SK-N-SH treated with all-trans-retinoic acid at 6 μM for 48 hours (cell line): Measurements from ENCODE around the gene TMEM63A.

Source experiments
- ARNTL ChIP-seq: fragments of 450-650 bp; formaldehyde crosslinking; IDR thresholded peaks from 2 replicates; pipeline ENCODE4 v1.5.0; 2020; ENCODE audit warnings: low read depth, mild to moderate bottlenecking, moderate library complexity, borderline replicate concordance
- BACH2 ChIP-seq: fragments of 250-450 bp; sonication (Bioruptor Pico); IDR thresholded peaks from 2 replicates; pipeline ENCODE4 v1.9.0; 2021; ENCODE audit warnings: mild to moderate bottlenecking, borderline replicate concordance
- CSDC2 ChIP-seq: fragments of 250-450 bp; sonication (Bioruptor Pico); IDR thresholded peaks from 2 replicates; pipeline ENCODE4 v1.5.0; 2020; ENCODE audit warnings: mild to moderate bottlenecking, moderate library complexity
- ESRRG ChIP-seq: fragments of 250-450 bp; sonication (Bioruptor Pico); IDR thresholded peaks from 2 replicates; pipeline ENCODE4 v1.6.1; 2021; ENCODE audit warnings: mild to moderate bottlenecking
- GLIS3 ChIP-seq: fragments of 250-450 bp; sonication (Bioruptor Pico); IDR thresholded peaks from 2 replicates; pipeline ENCODE4 v1.5.0; 2020; ENCODE audit warnings: mild to moderate bottlenecking, moderate library complexity
- OSR1 ChIP-seq: fragments of 250-450 bp; sonication (Bioruptor Pico); IDR thresholded peaks from 2 replicates; pipeline ENCODE4 v1.8.0; 2022; ENCODE audit warnings: moderate library complexity, mild to moderate bottlenecking, inconsistent platforms
- RARB ChIP-seq: fragments of 250-450 bp; sonication (Bioruptor Pico); IDR thresholded peaks from 2 replicates; pipeline ENCODE4 v1.8.0; 2021; ENCODE audit warnings: mild to moderate bottlenecking, moderate library complexity
- SNAI2 ChIP-seq: fragments of 250-450 bp; sonication (Bioruptor Pico); IDR thresholded peaks from 2 replicates; pipeline ENCODE4 v1.5.0; 2020; ENCODE audit warnings: mild to moderate bottlenecking, moderate library complexity
- TCF4 ChIP-seq: fragments of 250-450 bp; sonication (Bioruptor Pico); IDR thresholded peaks from 2 replicates; pipeline ENCODE4 v1.8.0; 2021; ENCODE audit warnings: mild to moderate bottlenecking, moderate library complexity, borderline replicate concordance
- ZFP3 ChIP-seq: fragments of 250-450 bp; sonication (Bioruptor Pico); IDR thresholded peaks from 2 replicates; pipeline ENCODE4 v1.5.0; 2020; ENCODE audit warnings: mild to moderate bottlenecking, moderate library complexity
- ZNF70 ChIP-seq: fragments of 450-650 bp; formaldehyde crosslinking; IDR thresholded peaks from 2 replicates; pipeline ENCODE4 v1.5.0; 2020; ENCODE audit warnings: mild to moderate bottlenecking, moderate library complexity
- ZNF8 ChIP-seq: fragments of 450-650 bp; formaldehyde crosslinking; IDR thresholded peaks from 2 replicates; pipeline ENCODE4 v1.5.0; 2020; ENCODE audit warnings: mild to moderate bottlenecking, moderate library complexity
- TF ChIP-seq, protein P1 (sequence below): fragments of 250-450 bp; sonication (Bioruptor Pico); IDR thresholded peaks from 2 replicates; pipeline ENCODE4 v1.8.0; 2020; ENCODE audit warnings: mild to moderate bottlenecking, moderate library complexity, borderline replicate concordance
- TF ChIP-seq, protein P2 (sequence below): fragments of 250-450 bp; sonication (Bioruptor Pico); IDR thresholded peaks from 2 replicates; pipeline ENCODE4 v1.8.0; 2021; ENCODE audit warnings: low read depth, mild to moderate bottlenecking, moderate library complexity, borderline replicate concordance

DNA sequence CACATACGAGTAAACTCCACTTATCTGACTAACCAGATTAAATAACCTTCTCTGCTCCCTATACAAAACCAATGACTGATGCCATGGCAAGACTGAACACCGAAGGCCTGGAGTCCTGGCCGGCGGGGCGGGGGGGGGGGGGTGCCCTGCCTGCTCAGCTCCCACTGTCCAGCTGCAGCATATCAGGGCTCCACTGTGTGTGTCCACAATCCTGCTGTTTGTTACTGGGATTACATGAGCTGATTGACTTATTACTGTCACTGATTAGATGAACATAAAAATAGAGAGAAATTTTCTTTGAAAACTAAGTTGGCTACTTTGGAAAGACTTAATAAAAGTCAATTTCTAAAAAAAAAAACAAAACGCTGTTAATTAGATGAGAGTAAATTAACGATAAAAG lies 24.9 kb downstream of the TMEM63A start:
- TF ChIP-seq TCF4 (CRISPR knock-in tag), result no peak
- no peak for TF ChIP-seq ESRRG
- TF ChIP-seq BACH2 (CRISPR knock-in tag), result no peak
- TF ChIP-seq ZNF70 (CRISPR knock-in tag), result no peak
- no peak for TF ChIP-seq ARNTL (CRISPR knock-in tag)
- no peak for TF ChIP-seq OSR1 (CRISPR knock-in tag)
- no peak for TF ChIP-seq GLIS3 (CRISPR knock-in tag)
- TF ChIP-seq RARB (CRISPR knock-in tag), result no peak
- no peak for TF ChIP-seq CSDC2 (CRISPR knock-in tag)
- TF ChIP-seq ZFP3, result no peak
- no peak for TF ChIP-seq ZNF8 (CRISPR knock-in tag)
- TF ChIP-seq, protein P1, sequence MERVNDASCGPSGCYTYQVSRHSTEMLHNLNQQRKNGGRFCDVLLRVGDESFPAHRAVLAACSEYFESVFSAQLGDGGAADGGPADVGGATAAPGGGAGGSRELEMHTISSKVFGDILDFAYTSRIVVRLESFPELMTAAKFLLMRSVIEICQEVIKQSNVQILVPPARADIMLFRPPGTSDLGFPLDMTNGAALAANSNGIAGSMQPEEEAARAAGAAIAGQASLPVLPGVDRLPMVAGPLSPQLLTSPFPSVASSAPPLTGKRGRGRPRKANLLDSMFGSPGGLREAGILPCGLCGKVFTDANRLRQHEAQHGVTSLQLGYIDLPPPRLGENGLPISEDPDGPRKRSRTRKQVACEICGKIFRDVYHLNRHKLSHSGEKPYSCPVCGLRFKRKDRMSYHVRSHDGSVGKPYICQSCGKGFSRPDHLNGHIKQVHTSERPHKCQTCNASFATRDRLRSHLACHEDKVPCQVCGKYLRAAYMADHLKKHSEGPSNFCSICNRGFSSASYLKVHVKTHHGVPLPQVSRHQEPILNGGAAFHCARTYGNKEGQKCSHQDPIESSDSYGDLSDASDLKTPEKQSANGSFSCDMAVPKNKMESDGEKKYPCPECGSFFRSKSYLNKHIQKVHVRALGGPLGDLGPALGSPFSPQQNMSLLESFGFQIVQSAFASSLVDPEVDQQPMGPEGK (CRISPR knock-in tag), result no peak
- no peak for TF ChIP-seq SNAI2 (CRISPR knock-in tag)
- TF ChIP-seq, protein P2, sequence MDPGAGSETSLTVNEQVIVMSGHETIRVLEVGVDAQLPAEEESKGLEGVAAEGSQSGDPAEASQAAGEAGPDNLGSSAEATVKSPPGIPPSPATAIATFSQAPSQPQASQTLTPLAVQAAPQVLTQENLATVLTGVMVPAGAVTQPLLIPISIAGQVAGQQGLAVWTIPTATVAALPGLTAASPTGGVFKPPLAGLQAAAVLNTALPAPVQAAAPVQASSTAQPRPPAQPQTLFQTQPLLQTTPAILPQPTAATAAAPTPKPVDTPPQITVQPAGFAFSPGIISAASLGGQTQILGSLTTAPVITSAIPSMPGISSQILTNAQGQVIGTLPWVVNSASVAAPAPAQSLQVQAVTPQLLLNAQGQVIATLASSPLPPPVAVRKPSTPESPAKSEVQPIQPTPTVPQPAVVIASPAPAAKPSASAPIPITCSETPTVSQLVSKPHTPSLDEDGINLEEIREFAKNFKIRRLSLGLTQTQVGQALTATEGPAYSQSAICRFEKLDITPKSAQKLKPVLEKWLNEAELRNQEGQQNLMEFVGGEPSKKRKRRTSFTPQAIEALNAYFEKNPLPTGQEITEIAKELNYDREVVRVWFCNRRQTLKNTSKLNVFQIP (CRISPR knock-in tag), result no peak
